HK-2 (cell line): ENCODE data around the gene RSBN1L.
"Not testable (repeated sequence)": the region's sequence is repeated elsewhere in the genome, so short reads cannot be mapped to it uniquely, and the experiment has no call there.

Source experiments
- DNase-seq: peaks from one replicate; pipeline ENCODE4 v3.0.0-alpha.2; 2018; ENCODE audit not compliant: unreplicated experiment

RSBN1L gene

DNA sequence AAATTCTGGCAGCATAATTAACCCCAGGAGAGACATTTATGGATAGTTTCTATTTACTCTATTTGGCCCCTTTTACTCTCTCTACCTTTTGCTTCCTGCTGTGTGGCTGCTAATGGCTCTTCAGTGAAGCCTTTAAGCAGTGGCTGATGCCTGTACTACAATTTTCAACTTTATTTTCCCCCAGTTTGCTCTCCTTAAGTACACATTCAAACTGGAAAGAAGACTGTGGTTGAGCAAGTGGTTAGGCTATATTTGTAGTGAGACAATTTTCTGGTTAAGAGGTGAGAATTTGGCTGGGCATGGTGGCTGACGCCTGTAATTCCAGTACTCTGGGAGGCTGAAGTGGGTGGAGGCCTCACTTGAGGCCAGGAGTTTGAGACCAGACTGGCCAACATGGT, 8.5 kb upstream of the RSBN1L start:
- DNase-seq: no peak

DNA sequence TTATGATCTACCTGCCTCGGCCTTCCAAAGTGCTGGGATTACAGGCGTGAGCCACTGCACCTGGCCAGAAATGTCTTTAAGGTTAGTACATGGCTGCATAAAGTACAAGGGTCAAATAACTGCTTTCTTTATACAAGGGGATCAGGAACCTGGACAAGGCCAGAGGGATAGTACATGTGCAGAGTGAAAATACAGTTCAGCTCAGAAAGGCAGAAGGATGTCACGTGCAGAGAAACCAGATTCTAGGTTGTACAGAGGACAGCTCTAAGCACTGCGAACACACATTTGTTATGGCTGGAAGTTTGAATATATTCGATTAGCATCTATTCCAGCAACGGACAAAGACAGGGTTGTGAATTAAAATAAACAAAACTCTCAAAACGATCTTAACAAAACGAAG, 6.0 kb upstream of the RSBN1L start:
- DNase-seq: no peak

GRCh38 chr7:77691892-77692491, 4.3 kb upstream of the RSBN1L start:
- DNase-seq: no peak

GRCh38 chr7:77693830-77694583, 2.3 kb upstream of the RSBN1L start:
- DNase-seq: no peak

DNA sequence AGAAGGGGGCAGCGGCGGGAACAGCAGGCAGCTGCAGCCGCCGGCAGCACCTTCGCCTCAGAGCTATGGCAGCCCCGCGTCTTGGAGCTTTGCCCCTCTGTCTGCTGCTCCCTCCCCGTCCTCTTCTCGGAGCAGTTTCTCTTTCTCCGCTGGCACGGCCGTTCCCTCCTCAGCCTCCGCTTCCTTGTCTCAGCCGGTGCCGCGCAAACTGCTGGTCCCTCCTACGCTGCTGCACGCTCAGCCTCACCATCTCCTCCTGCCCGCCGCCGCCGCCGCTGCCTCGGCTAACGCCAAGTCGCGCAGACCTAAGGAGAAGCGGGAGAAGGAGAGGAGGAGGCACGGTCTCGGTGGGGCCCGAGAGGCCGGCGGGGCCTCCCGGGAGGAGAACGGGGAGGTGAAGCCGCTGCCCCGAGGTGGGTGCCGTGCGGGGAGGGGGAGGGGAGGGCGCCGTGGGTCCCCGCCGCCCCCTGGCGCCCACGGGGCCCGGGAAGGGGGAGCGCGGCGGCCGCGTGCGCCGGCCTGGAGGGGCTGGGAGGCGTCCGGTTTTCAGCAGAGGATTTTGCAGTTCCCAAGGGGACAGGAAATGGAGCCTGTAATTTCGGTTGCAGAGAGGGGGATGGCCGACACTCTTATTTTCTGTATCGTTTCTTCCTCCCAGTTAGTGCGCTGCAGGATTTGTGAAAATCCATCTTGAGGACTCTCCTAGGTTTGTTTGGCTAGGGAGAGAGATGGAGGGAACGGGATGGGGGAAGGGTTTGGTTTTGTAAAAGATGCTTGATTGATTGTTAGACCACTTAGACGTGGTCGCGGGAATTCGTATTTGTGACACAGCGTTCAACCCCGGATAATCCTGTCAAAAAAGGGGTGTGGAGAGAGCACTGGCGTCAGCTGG, 630 bp downstream of the RSBN1L start:
- peak; percentile 69 for DNase-seq

- no peak for DNase-seq
Measured at GRCh38 chr7:77697535-77697831, 1.2 kb downstream of the RSBN1L start.

DNA sequence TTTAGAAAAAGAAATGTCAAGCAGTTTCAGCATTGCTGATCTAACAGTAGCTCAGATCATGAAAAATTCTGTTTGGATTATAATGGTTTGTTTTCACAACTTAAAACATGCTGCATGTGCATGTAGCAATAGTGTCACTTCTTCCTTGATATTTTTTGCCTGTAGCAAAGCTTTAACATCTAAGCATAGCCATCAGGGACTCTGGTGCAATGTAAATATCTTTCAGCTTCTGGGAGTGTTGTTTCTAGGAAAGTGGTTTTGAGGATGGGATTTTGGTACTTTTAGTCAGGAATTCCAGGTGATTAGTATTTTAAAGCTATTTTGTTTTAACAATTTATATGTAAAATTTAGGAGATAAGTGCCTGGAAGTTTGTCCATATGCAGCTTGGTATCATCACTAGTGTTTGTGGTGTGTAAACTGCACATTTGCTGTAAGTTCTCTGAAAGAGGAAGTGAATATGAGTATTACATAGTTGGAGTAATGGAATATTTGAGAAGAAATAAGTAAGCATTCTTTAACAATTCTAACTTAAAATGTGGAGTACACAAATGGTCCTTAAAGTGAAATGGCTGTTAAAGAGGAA, 1.9 kb downstream of the RSBN1L start:
- no peak for DNase-seq

DNA sequence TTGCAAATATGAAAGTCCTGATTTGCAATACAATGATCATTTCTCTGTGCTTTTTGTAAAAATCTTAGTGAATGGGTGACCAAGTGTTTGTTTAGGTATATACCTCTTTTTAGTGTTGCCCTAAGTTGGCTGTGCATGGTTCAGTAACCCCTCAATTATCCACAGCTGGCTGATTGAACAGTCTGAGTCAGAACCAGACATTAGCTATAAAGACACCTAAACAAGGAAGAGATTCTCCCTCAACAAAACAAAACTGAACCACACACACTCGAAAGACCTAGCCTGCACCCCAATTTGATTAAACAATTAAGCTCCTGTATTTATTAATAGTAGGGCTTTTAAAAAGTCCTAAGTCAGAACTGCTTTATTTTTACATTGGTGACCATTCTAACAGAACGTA, 2.8 kb downstream of the RSBN1L start:
- DNase-seq: no peak

DNA sequence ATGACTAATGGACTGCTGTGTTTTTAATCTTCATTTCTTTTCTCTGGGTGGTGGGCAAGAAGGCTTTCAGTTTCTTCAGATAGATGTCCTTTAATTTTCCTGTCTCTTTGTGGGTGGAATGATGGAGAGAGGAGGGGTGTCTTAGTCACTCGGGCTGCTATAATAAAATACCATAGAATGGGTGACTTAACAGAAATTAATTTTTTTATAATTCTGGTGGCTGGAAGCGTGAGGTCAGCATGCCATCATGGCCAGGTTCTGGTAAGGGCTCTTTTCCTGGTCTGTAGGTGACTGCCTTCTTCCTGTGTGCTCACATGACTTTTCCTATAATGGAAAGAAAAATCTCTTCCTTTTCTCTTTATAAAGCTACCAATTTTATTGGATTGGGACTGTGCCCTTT, 6.3 kb downstream of the RSBN1L start:
- no peak for DNase-seq

- DNase-seq: no peak
Measured at GRCh38 chr7:77702968-77703472, 6.8 kb downstream of the RSBN1L start.

GRCh38 chr7:77703669-77704068, 7.4 kb downstream of the RSBN1L start:
- not testable (repeated sequence) for DNase-seq

DNA sequence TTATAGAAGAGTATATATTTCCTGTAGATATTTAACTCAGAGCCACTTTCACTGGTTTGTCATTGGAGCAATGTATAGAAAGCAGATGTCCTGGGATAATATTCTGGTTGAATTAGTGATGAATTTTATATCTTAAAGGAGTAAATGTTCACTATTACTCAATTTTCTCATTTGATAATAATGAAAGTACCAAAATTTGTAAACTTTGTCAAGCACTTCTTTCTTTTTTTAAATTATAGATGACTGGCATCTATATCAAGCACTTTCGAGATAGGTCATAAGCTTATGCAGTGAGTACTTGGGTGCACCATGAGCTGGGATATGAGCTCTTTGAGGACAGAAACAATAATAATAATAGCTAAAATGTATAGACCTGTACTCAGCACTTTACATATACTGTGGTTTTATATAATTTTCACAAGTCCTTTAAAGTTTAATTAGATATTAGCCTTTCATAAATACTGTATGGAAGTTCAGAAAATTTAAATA, 11.3 kb downstream of the RSBN1L start:
- no peak for DNase-seq

DNA sequence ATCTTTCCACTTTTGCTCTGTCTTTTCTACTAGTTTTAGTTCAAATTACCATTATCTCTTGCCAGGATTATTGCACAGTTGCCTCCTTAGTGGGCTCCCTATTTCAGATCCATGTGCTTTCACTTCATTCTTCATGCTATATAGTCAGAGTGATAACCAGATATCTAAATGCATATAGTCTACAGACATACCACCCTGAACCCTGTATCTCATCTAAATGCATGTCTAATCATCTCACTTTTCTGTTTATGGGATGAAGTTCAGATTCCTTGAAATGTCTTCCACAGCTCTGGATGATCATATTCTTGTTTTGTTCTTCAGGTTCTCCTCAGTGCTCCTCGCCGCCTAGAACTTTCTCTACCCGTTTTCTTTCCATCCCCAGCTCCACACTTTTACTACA, 13.8 kb downstream of the RSBN1L start:
- DNase-seq: no peak

DNA sequence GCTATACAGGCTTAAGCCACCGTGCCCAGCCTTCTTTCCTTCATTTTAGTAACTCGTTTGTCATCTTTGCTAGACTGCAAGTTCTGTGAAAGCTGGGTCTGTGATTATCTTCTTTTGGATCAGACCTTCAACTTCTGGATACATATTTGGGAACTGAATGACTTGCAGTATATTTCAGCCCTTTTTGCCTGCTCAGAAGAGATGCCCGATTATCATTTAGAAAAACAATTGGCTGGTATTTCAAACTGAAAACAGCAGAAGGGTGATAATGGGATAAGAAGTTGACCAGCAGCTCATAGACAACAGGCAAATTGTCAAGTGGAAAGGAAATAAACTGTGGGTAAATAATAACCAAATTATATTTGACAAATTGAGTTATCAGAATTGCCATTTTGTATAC, 14.6 kb downstream of the RSBN1L start:
- no peak for DNase-seq

DNA sequence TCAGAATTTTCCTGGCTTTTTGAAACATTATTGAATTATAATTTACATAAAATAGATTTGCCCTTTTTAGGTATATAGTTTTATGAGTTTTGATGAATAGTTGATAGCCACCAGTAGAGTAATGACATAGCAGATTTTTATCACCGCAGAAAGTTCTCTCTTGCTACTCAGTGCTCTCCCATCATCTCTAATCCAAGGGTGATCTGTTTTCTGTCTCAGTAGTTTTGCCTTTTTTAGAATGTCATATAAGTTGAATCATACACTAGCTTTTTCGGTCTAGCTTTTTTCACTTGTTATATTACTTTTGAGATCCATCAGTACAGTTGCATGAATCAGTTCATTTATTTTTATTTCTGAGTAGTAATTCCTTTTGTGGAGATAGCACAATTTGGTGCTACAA, 17.9 kb downstream of the RSBN1L start:
- DNase-seq: no peak

GRCh38 chr7:77714931-77715330, 18.7 kb downstream of the RSBN1L start:
- not testable (repeated sequence) for DNase-seq

GRCh38 chr7:77716804-77717203, 20.5 kb downstream of the RSBN1L start:
- DNase-seq: no peak

DNA sequence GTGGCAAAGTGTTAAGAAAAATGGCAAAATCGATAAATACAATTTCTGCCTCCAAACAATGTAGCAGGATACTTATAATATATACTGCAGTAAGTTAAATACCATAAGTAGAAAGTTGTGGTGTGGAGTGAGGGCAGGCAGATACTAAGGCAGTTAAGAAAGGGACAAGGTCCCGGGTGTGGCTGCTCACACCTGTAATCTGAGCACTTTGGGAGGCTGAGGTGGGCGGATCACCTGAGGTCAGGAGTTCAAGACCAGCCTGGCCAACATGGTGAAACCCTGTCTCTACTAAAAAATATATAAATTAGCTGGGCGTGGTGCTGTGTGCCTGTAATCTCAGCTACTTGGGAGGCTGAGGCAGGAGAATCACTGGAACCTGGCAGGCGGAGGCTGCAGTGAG, 21.3 kb downstream of the RSBN1L start:
- not testable (repeated sequence) for DNase-seq

- DNase-seq: no peak
Measured at GRCh38 chr7:77727527-77727926, 31.3 kb downstream of the RSBN1L start.

DNA sequence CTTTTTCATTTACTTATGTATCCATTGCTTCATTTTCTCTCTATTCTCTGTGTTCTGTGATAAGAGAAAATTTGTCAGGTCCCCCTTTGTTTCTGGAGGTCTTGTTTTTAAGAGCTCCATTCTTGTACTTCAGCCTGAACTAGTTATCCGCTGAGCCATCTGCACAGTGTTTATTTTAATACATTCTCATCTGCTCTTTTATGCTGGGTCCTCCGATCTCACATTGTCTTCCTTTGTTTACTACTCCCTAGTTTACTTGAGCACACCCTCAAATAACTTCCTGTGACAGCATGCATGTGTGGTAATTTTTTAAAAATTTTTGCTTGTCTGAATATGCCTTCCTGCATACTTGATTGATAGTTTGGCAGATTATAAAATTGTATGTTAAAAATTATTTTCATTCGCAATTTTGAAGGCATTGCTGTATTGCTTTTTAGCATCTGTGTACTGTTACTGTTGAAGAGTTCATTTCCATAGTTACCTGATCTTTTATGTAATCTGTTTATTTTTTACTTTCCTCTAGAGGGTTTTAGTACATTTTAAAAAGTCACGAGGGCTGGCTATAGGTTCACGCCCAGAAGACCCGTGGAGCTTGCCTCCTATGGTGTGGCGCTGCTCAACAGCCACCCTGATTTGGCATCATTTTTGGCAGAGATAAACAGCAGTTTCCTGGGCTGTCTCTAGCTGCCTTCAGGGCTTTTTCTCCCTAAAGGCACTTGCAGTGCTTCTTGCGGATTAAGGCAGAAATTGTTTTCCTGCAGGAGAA, 31.9 kb downstream of the RSBN1L start:
- no peak for DNase-seq

- no peak for DNase-seq
Measured at GRCh38 chr7:77729574-77730348, 33.5 kb downstream of the RSBN1L start.
